H9 (cell line): ENCODE results near the gene GALNT17. TPM values are rescaled to one million over a fixed set of nuclear protein-coding genes. Genes with fewer than 3 reads are reported as not detected.

Experiments used
- DNase-seq: peaks from one replicate; pipeline ENCODE4 v3.0.0-alpha.2; 2017
- H2AFZ ChIP-seq: one replicate; pipeline ENCODE4 v1.6.1; 2013; ENCODE audit warnings: mild to moderate bottlenecking, low read length, control low read depth, moderate library complexity
- H2AK5ac ChIP-seq: 2 replicates; pipeline ENCODE4 v1.6.1; 2013; ENCODE audit warnings: low read length, control low read depth, mixed read lengths; ENCODE audit not compliant: insufficient read length
- H2BK120ac ChIP-seq: one replicate; pipeline ENCODE4 v1.6.1; 2013; ENCODE audit warnings: low read depth, mild to moderate bottlenecking, low read length, control low read depth, inconsistent platforms; ENCODE audit not compliant: poor library complexity, severe bottlenecking
- H2BK12ac ChIP-seq: 2 replicates; pipeline ENCODE4 v1.6.1; 2013; ENCODE audit warnings: low read length, control low read depth, mixed read lengths, low read depth; ENCODE audit not compliant: insufficient read length
- H2BK15ac ChIP-seq: 2 replicates; pipeline ENCODE4 v1.6.1; 2013; ENCODE audit warnings: low read depth, low read length, control low read depth
- H2BK20ac ChIP-seq: one replicate; pipeline ENCODE4 v1.6.1; 2013; ENCODE audit warnings: low read depth, mild to moderate bottlenecking, low read length, control low read depth, inconsistent platforms; ENCODE audit not compliant: poor library complexity, severe bottlenecking
- H2BK5ac ChIP-seq: 2 replicates; pipeline ENCODE4 v1.6.1; 2013; ENCODE audit warnings: low read length, control low read depth, mixed read lengths; ENCODE audit not compliant: insufficient read length
- H3K14ac ChIP-seq: 2 replicates; pipeline ENCODE4 v1.6.1; 2013; ENCODE audit warnings: low read length, control low read depth; ENCODE audit not compliant: insufficient read depth
- H3K18ac ChIP-seq: 2 replicates; pipeline ENCODE4 v1.6.1; 2013; ENCODE audit warnings: low read depth, mild to moderate bottlenecking, mixed read lengths, low read length, control low read depth; ENCODE audit not compliant: insufficient read length
- H3K23ac ChIP-seq: 2 replicates; pipeline ENCODE4 v1.6.1; 2013; ENCODE audit warnings: low read length, control low read depth, mixed read lengths, low read depth; ENCODE audit not compliant: insufficient read length
- H3K23me2 ChIP-seq: 2 replicates; pipeline ENCODE4 v1.6.1; 2013; ENCODE audit warnings: low read depth, mild to moderate bottlenecking, mixed read lengths, low read length, control low read depth; ENCODE audit not compliant: insufficient read length, poor library complexity, severe bottlenecking
- H3K27ac ChIP-seq: 2 replicates; pipeline ENCODE4 v1.5.1; 2013; ENCODE audit warnings: low read length, control low read depth, mixed read lengths, low read depth; ENCODE audit not compliant: insufficient read length
- H3K27me3 ChIP-seq: 2 replicates; pipeline ENCODE4 v1.6.1; 2013; ENCODE audit warnings: low read length, control low read depth, inconsistent platforms; ENCODE audit not compliant: insufficient read depth
- H3K4ac ChIP-seq: 2 replicates; pipeline ENCODE4 v1.6.1; 2013; ENCODE audit warnings: low read depth, mild to moderate bottlenecking, control low read depth, inconsistent platforms, low read length, moderate library complexity
- H3K4me1 ChIP-seq: 2 replicates; pipeline ENCODE4 v1.6.1; 2013; ENCODE audit warnings: low read length, control low read depth, inconsistent platforms; ENCODE audit not compliant: insufficient read depth
- H3K4me2 ChIP-seq: 2 replicates; pipeline ENCODE4 v1.6.1; 2013; ENCODE audit warnings: low read length, control low read depth, mixed read lengths; ENCODE audit not compliant: insufficient read length, insufficient read depth
- H3K56ac ChIP-seq: 2 replicates; pipeline ENCODE4 v1.6.1; 2013; ENCODE audit warnings: low read depth, mild to moderate bottlenecking, mixed read lengths, low read length, control low read depth; ENCODE audit not compliant: insufficient read length
- H3K79me1 ChIP-seq: 2 replicates; pipeline ENCODE4 v1.6.1; 2013; ENCODE audit warnings: low read depth, mild to moderate bottlenecking, moderate library complexity, low read length, control low read depth, inconsistent platforms; ENCODE audit not compliant: insufficient read depth, poor library complexity, severe bottlenecking
- H3K79me2 ChIP-seq: 2 replicates; pipeline ENCODE4 v1.6.1; 2013; ENCODE audit warnings: low read length, control low read depth, inconsistent platforms; ENCODE audit not compliant: insufficient read depth
- H3K9ac ChIP-seq: 2 replicates; pipeline ENCODE4 v1.6.1; 2013; ENCODE audit warnings: low read length, control low read depth, mixed read lengths; ENCODE audit not compliant: insufficient read length; ENCODE audit errors: extremely low read depth
- H3K9me3 ChIP-seq: one replicate; pipeline ENCODE4 v1.6.1; 2013; ENCODE audit warnings: low read depth, low read length, inconsistent platforms; ENCODE audit not compliant: control insufficient read depth
- H3T11ph ChIP-seq: one replicate; pipeline ENCODE4 v1.6.1; 2013; ENCODE audit warnings: mild to moderate bottlenecking, low read length, control low read depth, inconsistent platforms
- H4K20me1 ChIP-seq: one replicate; pipeline ENCODE4 v1.6.1; 2013; ENCODE audit not compliant: control insufficient read depth, insufficient read length, insufficient read depth
- H4K5ac ChIP-seq: 2 replicates; pipeline ENCODE4 v1.6.1; 2013; ENCODE audit warnings: low read depth, mild to moderate bottlenecking, mixed read lengths, low read length, control low read depth; ENCODE audit not compliant: insufficient read length
- H4K8ac ChIP-seq: replicated peaks from 2 replicates; pipeline ENCODE4 v1.6.1; 2013; ENCODE audit warnings: low read length, control low read depth, mixed read lengths, low read depth; ENCODE audit not compliant: insufficient read length
- H4K91ac ChIP-seq: 2 replicates; pipeline ENCODE4 v1.6.1; 2013; ENCODE audit warnings: low read depth, mild to moderate bottlenecking, moderate library complexity, mixed read lengths, low read length, control low read depth; ENCODE audit not compliant: insufficient read length
- H3K27ac Mint-ChIP-seq, 3 experiments: 2 replicates in 2 of 3; 3 replicates in 1 of 3; pipeline ENCODE4 v1.8.0; 2020 to 2021; ENCODE audit warnings: mixed read lengths in 3 of 3, mild to moderate bottlenecking in 1 of 3, moderate library complexity in 1 of 3
- H3K27me3 Mint-ChIP-seq: 2 replicates; pipeline ENCODE4 v1.8.0; 2021; ENCODE audit warnings: low read depth, mild to moderate bottlenecking, moderate library complexity, mixed read lengths
- H3K36me3 Mint-ChIP-seq, 3 experiments: 2 replicates in 2 of 3; 3 replicates in 1 of 3; pipeline ENCODE4 v1.8.0; 2020 to 2021; ENCODE audit warnings: low read depth in 3 of 3, mixed read lengths in 3 of 3; ENCODE audit not compliant: insufficient read depth in 1 of 3
- H3K4me1 Mint-ChIP-seq, 2 experiments: 2 replicates each; pipeline ENCODE4 v1.8.0; 2020; ENCODE audit warnings: mixed read lengths in 2 of 2
- H3K4me3 Mint-ChIP-seq, 2 experiments: 2 replicates in 1 of 2; 3 replicates in 1 of 2; pipeline ENCODE4 v1.8.0; 2020 to 2021; ENCODE audit warnings: mild to moderate bottlenecking in 2 of 2, mixed read lengths in 2 of 2, moderate library complexity in 1 of 2
- H3K9me3 Mint-ChIP-seq, 2 experiments: 2 replicates in 1 of 2; 3 replicates in 1 of 2; pipeline ENCODE4 v1.8.0; 2020; ENCODE audit warnings: mild to moderate bottlenecking in 2 of 2, mixed read lengths in 2 of 2, moderate library complexity in 1 of 2
- WGBS: extraction: QIAGEN DNeasy Blood & Tissue Kit; methylation state at CpG from one replicate; pipeline ENCODE4 v1.1.7; 2013; ENCODE audit warnings: missing lambda C conversion rate, low lambda C conversion rate, mixed read lengths; ENCODE audit not compliant: insufficient read length; ENCODE audit errors: extremely low coverage; 5-methylcytosine and 5-hydroxymethylcytosine counted together
- total RNA-seq: library from RNA; stranded (reverse); gene quantifications from 2 replicates; pipeline ENCODE4 v1.2.1, GENCODE V29; 2021
- TF ChIP-seq, protein P1 (sequence below): fragments of 200-600 bp; sonication (generic); conservative IDR thresholded peaks from 3 replicates; pipeline ENCODE4 v1.8.0; 2021; ENCODE audit warnings: antibody characterized with exemption, mild to moderate bottlenecking

The GALNT17 gene
- total RNA-seq, 1 experiment from 2014 or later: 43.2 TPM

- no peak for DNase-seq
- H4K8ac ChIP-seq: no peak overlapping the region
- H3K79me1 ChIP-seq: no peaks in the 10 kb centered on the region
- peaks cover 21 to 34% of the 10 kb centered on the region in 2 experiments for H3K4me1 Mint-ChIP-seq
- H2BK120ac ChIP-seq: no peak overlapping the region
- H3K27ac Mint-ChIP-seq: peak overlapping the region in 1 of 3 experiments; percentile 40; a peak in 1 of 7 replicates
- H3K23me2 ChIP-seq: no peaks in the 10 kb centered on the region
- peaks cover 8 to 22% of the 10 kb centered on the region in 2 experiments for H3K9me3 Mint-ChIP-seq
- no peaks in the 10 kb centered on the region for H4K20me1 ChIP-seq
- no peak overlapping the region for H2BK5ac ChIP-seq
- no peak overlapping the region for H2AFZ ChIP-seq
- no peaks in the 10 kb centered on the region for H3K27me3 Mint-ChIP-seq
- H3K14ac ChIP-seq: no peak overlapping the region
- no peak overlapping the region for H2AK5ac ChIP-seq
- no peak overlapping the region for H4K5ac ChIP-seq
- no peak overlapping the region for H2BK12ac ChIP-seq
- no peak overlapping the region for H2BK15ac ChIP-seq
- no peak overlapping the region for H3K56ac ChIP-seq
- no peak overlapping the region for H3K4ac ChIP-seq
- no CpG with 5 or more reads among the region's 16 CpGs for WGBS
- no peak overlapping the region for H3K9ac ChIP-seq
- H3K23ac ChIP-seq: no peak overlapping the region
- no peak overlapping the region for H3K27ac ChIP-seq
- H4K91ac ChIP-seq: no peak overlapping the region
- H3K4me2 ChIP-seq: no peak overlapping the region
- H3K4me3 Mint-ChIP-seq: no peak overlapping the region
- H2BK20ac ChIP-seq: no peak overlapping the region
- H3T11ph ChIP-seq: no peak overlapping the region
- no peaks in the 10 kb centered on the region for H3K9me3 ChIP-seq
- H3K18ac ChIP-seq: no peak overlapping the region
- no peaks in the 10 kb centered on the region for H3K27me3 ChIP-seq
- H3K36me3 Mint-ChIP-seq: peaks cover 39 to 47% (median 43%) of the 10 kb centered on the region in 3 experiments
- TF ChIP-seq, protein P1, sequence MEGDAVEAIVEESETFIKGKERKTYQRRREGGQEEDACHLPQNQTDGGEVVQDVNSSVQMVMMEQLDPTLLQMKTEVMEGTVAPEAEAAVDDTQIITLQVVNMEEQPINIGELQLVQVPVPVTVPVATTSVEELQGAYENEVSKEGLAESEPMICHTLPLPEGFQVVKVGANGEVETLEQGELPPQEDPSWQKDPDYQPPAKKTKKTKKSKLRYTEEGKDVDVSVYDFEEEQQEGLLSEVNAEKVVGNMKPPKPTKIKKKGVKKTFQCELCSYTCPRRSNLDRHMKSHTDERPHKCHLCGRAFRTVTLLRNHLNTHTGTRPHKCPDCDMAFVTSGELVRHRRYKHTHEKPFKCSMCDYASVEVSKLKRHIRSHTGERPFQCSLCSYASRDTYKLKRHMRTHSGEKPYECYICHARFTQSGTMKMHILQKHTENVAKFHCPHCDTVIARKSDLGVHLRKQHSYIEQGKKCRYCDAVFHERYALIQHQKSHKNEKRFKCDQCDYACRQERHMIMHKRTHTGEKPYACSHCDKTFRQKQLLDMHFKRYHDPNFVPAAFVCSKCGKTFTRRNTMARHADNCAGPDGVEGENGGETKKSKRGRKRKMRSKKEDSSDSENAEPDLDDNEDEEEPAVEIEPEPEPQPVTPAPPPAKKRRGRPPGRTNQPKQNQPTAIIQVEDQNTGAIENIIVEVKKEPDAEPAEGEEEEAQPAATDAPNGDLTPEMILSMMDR: no peak
- no peaks in the 10 kb centered on the region; the same call in 1 of the 2 replicates for H3K79me2 ChIP-seq
- H3K4me1 ChIP-seq: no peaks in the 10 kb centered on the region; the same call in 1 of the 2 replicates
These were observed 271.4 kb downstream of the GALNT17 start for GRCh38 chr7:71403202-71403946.
